Body of pancreas (tissue), 4 donors: ENCODE data around the gene DYRK3. TPM values are rescaled to one million over a fixed set of nuclear protein-coding genes. Genes with fewer than 3 reads are reported as not detected.

ENCODE experiments used
- ATAC-seq: fragments of 150-250 bp; one replicate; pipeline ENCODE4 v1.9.1; 2016
- DNase-seq, 4 donors: peaks; one replicate each; pipeline ENCODE4 v3.0.0-alpha.2; 2019
- H3K27ac ChIP-seq, 4 donors: fragments of 200-600 bp; sonication (generic); 1 replicate in 3 of 4; 2 replicates in 1 of 4; pipeline versions ENCODE4 v1.5.1 to v1.6.1; 2016 to 2019; ENCODE audit warnings: mild to moderate bottlenecking in 1 of 4, mixed read lengths in 1 of 4, moderate library complexity in 1 of 4
- H3K27me3 ChIP-seq, 2 donors: fragments of 200-600 bp; sonication (generic); one replicate each; pipeline ENCODE4 v1.6.0; 2016; ENCODE audit warnings: mild to moderate bottlenecking in 1 of 2
- H3K36me3 ChIP-seq, 2 donors: fragments of 200-600 bp; sonication (generic); replicated peaks in 1 of 2; 2 replicates each; pipeline ENCODE4 v1.5.1; 2016; ENCODE audit warnings: low read depth in 2 of 2; ENCODE audit not compliant: insufficient read depth in 1 of 2
- H3K4me1 ChIP-seq: fragments of 200-600 bp; sonication (generic); one replicate; pipeline ENCODE4 v1.6.0; 2016
- H3K4me3 ChIP-seq, 2 donors: fragments of 200-600 bp; sonication (generic); 1 replicate in 1 of 2; 2 replicates in 1 of 2; pipeline ENCODE4 v1.5.1; 2016 to 2019
- H3K9me3 ChIP-seq, 3 donors: fragments of 200-600 bp; sonication (generic); 1 replicate in 2 of 3; 2 replicates in 1 of 3; pipeline ENCODE4 v1.5.1; 2016
- CTCF ChIP-seq, 7 experiments: fragments of 450-650 bp in 4 of 7; fragments of 200-600 bp in 3 of 7; sonication (generic) in 3 of 7; IDR thresholded peaks; one replicate each; pipeline ENCODE4 v1.5.1; 2016 to 2019; ENCODE audit warnings: antibody characterized with exemption in 7 of 7
- POLR2A ChIP-seq, 3 donors: fragments of 450-650 bp; IDR thresholded peaks; one replicate each; pipeline ENCODE4 v1.6.1; 2016; ENCODE audit warnings: antibody characterized with exemption in 3 of 3, mild to moderate bottlenecking in 2 of 3
- WGBS, 2 donors: methylation state at CpG; one replicate each; pipeline ENCODE4 v1.1.5; 2017; 5-methylcytosine and 5-hydroxymethylcytosine counted together
- intact Hi-C: fragments of 100-400 bp; cut with DNase I; formaldehyde crosslinking; loops from one replicate; pipeline ENCODE4 v1.15.1; 2023
- total RNA-seq, 2 donors: library from RNA; depleted of rRNA; stranded (reverse); fragments of >200 nt; gene quantifications; one replicate each; pipeline ENCODE4 v1.1.0, GENCODE V29; 2016

Gene DYRK3
- 1 to 10 TPM; 1.6 to 4.7 TPM for total RNA-seq

GRCh38 chr1:206635080-206635977 is at the start of gene DYRK3:
Gene DYRK3, plus strand, starts transcription at chr1:206635536. Its CDS starts 168 bp downstream, at chr1:206635704.
- DNase-seq: peak; percentile 96 to 98 (median 96)
- peak; percentile 93 for ATAC-seq
- intact Hi-C loops: no loop called here

GRCh38 chr1:206586501-206587445 is 48.6 kb upstream of the DYRK3 start:
- DNase-seq (peak in 3 of 4 donors; percentile 24 to 42 (median 39)), ATAC-seq (no peak)
- no peaks in the 10 kb centered on the region for H3K27me3 ChIP-seq
- H3K9me3 ChIP-seq: no peaks in the 10 kb centered on the region
- H3K36me3 ChIP-seq: peaks cover 0 to 6% of the 10 kb centered on the region in 2 donors
- TF ChIP-seq CTCF (IDR thresholded peaks at IDR 0.05): no peak
- no peak for TF ChIP-seq POLR2A (IDR thresholded peaks at IDR 0.05)
- intact Hi-C loops: no loop called here
- peak overlapping the region in 3 of 4 donors; percentile 11 to 51 (median 32) for H3K27ac ChIP-seq
- H3K4me3 ChIP-seq: no peak overlapping the region
- peaks cover 9% of the 10 kb centered on the region for H3K4me1 ChIP-seq
- WGBS, 2 donors: 43 to 58% methylated on average over 13 of the region's 13 CpGs

More at GRCh38 chr1:206635080-206635977, at the start of gene DYRK3:
- Histone ChIP-seq H3K4me3 (peak within 1 kb of the TSS; percentile 55 to 78), H3K27ac (peak within 1 kb of the TSS; percentile 52 to 87 (median 76)), H3K4me1 (peaks cover 27% of the 10 kb centered on the region), H3K9me3 (no peaks in the 10 kb centered on the region), H3K36me3 (no peaks in the 10 kb centered on the region), H3K27me3 (no peaks in the 10 kb centered on the region)
- peak in 4 of 7 experiments; percentile 9 to 37 (median 28) for TF ChIP-seq CTCF (IDR thresholded peaks at IDR 0.05)
- TF ChIP-seq POLR2A (IDR thresholded peaks at IDR 0.05): peak; percentile 86 to 94 (median 88)
- 2% methylated on average over 19 to 84 of the region's 84 CpGs for WGBS, 2 donors

- Histone ChIP-seq H3K4me3 (no peak overlapping the region), H3K27me3 (no peaks in the 10 kb centered on the region), H3K9me3 (no peaks in the 10 kb centered on the region), H3K27ac (peak overlapping the region in 1 of 4 donors; percentile 32), H3K36me3 (peaks cover 0 to 10% of the 10 kb centered on the region in 2 donors), H3K4me1 (peaks cover 5% of the 10 kb centered on the region)
- intact Hi-C loops: no loop called here
- ATAC-seq: no peak
- no peak for DNase-seq
- WGBS, 2 donors: 85 to 90% methylated on average over 14 of the region's 14 CpGs
- no peak for TF ChIP-seq POLR2A (IDR thresholded peaks at IDR 0.05)
- no peak for TF ChIP-seq CTCF (IDR thresholded peaks at IDR 0.05)
Measured at GRCh38 chr1:206587904-206588303, 47.4 kb upstream of the DYRK3 start.

DNA sequence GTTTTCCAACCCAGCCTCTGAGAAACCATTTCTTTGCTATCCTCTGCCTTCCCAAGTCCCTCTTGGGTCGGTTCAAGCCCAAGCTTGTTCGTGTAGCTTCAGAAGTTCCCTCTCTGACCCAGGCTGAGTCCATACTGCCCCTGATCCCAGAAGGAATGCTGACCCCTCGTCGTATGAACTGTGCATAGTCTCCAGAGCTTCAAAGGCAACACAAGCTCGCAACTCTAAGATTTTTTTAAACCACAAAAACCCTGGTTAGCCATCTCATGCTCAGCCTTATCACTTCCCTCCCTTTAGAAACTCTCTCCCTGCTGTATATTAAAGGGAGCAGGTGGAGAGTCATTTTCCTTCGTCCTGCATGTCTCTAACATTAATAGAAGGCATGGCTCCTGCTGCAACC is 46.8 kb upstream of the DYRK3 start:
- Histone ChIP-seq H3K27ac (no peak overlapping the region), H3K9me3 (no peaks in the 10 kb centered on the region), H3K27me3 (no peaks in the 10 kb centered on the region), H3K4me1 (peaks cover 1% of the 10 kb centered on the region), H3K4me3 (no peak overlapping the region), H3K36me3 (peaks cover 0 to 13% of the 10 kb centered on the region in 2 donors)
- WGBS, 2 donors: 78 to 89% methylated on average over 6 of the region's 6 CpGs
- intact Hi-C loops: no loop called here
- TF ChIP-seq CTCF (IDR thresholded peaks at IDR 0.05) (no peak), POLR2A (IDR thresholded peaks at IDR 0.05) (no peak)
- DNase-seq: no peak
- ATAC-seq: no peak
